Mucosa of descending colon (tissue), 3 donors: ENCODE data around the gene ZNRD2. TPM values are rescaled to one million over a fixed set of nuclear protein-coding genes. Genes with fewer than 3 reads are reported as not detected.

Experiments used
- ATAC-seq: fragments of 200-7000 bp; cut with Tn5 transposase; one replicate; pipeline ENCODE4 v1.9.1; 2020; ENCODE audit warnings: mild to moderate bottlenecking, moderate library complexity
- DNase-seq, 3 donors: peaks; one replicate each; pipeline ENCODE4 v3.0.0-alpha.2; 2020
- H3K36me3 ChIP-seq: fragments of 200-600 bp; one replicate; pipeline ENCODE4 v1.8.0; 2021; ENCODE audit warnings: low read depth, mild to moderate bottlenecking
- H3K4me1 ChIP-seq: fragments of 200-600 bp; one replicate; pipeline ENCODE4 v1.8.0; 2021; ENCODE audit warnings: low read depth, mild to moderate bottlenecking
- H3K4me3 ChIP-seq: fragments of 200-600 bp; one replicate; pipeline ENCODE4 v1.8.0; 2021; ENCODE audit warnings: mild to moderate bottlenecking
- H3K9me3 ChIP-seq: fragments of 200-600 bp; one replicate; pipeline ENCODE4 v1.8.0; 2021; ENCODE audit warnings: mild to moderate bottlenecking
- intact Hi-C, 2 donors: fragments of 100-400 bp; cut with DNase I in 1 of 2; cut with micrococcal nuclease in 1 of 2; formaldehyde crosslinking; loops; one replicate each; pipeline versions ENCODE4 v1.11.0 to v1.11.1; 2022; cut with DNase I, micrococcal nuclease
- total RNA-seq, 3 donors: library from RNA; stranded (reverse); fragmentation: NEBNext Ultra II Directional in 2 of 3; extraction: Animal tissue kit (Norgen Biotek cat#: 25700) in 2 of 3; gene quantifications; one replicate each; pipeline versions ENCODE4 v1.2.1 to v1.2.4, GENCODE V29; 2021 to 2023
- TF ChIP-seq, protein P1 (sequence below): fragments of 200-600 bp; IDR thresholded peaks from one replicate; pipeline ENCODE4 v1.8.0; 2022; ENCODE audit warnings: antibody characterized with exemption, mild to moderate bottlenecking
- donor health status: DM: no; HTN: no; CAD: no; lungs with moderate emphysema.
- donor health status: DM: no; HTN: no; CAD: no.
- donor health status: DM: no; HTN: yes; CAD: no.

Gene ZNRD2
- total RNA-seq, 3 donors from 2014 or later = 20.9 to 24.6 (median 21.0) TPM

DNA sequence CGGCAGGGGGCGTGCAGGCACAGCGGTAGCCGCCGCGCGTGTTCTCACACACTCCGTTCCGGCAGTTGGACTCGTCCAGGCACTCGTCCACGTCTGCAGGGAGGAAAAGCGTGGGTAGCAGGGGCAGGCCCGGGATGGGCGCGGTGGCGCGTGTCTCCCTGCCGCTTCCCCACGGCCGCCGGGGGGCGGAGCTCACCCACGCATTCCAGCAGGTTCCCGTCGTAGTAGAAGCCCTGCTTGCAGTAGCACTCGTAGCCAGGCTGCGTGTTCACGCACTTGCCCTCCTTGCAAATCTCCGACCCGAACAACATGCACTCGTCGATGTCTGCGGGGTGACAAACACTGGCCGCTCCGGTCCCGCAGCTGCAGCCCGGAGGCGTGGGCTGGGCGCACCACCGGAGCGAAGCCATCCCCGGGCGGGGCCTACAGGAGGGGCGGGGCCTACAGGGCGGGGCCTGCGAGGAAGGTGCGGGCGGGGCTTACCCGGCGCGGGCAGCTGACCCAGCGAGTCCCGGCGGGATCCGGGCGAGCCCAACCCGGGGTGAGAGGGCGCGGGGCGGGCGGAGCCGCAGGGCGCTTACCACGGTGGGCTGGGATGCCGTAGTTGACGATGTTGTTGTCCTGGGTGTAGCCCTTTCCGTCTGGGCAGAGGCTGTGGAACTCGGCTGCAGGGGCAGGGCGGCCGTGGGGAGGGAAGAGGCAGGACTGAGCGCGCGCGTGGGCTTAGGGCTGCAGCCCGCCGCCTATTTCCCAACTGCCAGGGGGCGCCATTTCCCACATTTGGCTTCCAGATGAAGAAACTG lies 29.8 kb upstream of the ZNRD2 start:
- intact Hi-C loops = no loop called here
- no peaks in the 10 kb centered on the region for H3K36me3 ChIP-seq
- TF ChIP-seq, protein P1, sequence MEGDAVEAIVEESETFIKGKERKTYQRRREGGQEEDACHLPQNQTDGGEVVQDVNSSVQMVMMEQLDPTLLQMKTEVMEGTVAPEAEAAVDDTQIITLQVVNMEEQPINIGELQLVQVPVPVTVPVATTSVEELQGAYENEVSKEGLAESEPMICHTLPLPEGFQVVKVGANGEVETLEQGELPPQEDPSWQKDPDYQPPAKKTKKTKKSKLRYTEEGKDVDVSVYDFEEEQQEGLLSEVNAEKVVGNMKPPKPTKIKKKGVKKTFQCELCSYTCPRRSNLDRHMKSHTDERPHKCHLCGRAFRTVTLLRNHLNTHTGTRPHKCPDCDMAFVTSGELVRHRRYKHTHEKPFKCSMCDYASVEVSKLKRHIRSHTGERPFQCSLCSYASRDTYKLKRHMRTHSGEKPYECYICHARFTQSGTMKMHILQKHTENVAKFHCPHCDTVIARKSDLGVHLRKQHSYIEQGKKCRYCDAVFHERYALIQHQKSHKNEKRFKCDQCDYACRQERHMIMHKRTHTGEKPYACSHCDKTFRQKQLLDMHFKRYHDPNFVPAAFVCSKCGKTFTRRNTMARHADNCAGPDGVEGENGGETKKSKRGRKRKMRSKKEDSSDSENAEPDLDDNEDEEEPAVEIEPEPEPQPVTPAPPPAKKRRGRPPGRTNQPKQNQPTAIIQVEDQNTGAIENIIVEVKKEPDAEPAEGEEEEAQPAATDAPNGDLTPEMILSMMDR = peak; percentile 42
- ATAC-seq (peak; percentile 93), DNase-seq (peak; percentile 96 to 97 (median 96))
- H3K4me3 ChIP-seq = peak overlapping the region; percentile 30
- H3K4me1 ChIP-seq = peaks cover 17% of the 10 kb centered on the region
- no peaks in the 10 kb centered on the region for H3K9me3 ChIP-seq

DNA sequence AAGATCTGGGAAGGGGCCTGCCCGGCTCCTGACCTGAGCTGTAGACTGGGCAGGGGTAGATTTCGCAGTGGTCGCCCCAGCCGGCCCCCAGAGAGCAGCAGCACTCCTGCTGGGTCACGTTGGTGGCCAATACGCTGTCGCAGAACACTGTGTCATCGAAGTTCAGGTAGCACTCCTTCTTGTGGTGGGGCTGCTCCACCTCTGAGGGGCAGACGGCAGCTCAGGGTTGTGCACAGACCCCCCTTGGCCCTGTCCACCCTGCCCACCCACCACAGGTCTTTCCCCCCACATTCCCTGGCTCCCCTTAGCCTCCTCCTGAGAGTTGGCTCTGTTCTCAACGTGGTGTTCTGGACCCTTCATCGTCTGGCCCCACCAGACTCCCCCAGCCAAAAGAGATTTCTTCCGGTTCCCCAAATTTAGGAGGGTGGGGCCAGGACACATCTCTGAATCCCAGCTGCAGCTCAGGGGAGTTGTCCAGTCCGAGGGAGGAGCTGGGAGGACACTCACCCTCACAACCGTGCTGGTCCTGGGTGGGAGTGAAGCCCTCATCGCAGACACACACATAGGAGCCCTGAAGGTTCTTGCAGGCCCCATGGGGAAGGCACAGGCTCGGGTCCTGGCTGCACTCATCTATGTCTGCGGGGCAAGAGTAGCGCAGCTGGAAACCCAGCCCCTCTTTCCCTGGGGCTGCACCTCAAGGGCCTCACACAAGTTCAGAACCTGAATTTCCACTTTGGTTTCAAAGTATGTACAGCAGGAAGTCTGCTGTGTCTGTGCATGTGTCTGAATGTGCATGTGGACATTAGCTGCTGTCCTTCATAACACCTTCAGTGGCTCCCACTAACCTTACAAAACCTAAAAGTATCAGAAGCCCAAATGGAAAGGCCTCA lies 28.9 kb upstream of the ZNRD2 start:
- Histone ChIP-seq H3K4me3 (no peak overlapping the region), H3K36me3 (no peaks in the 10 kb centered on the region), H3K4me1 (peaks cover 21% of the 10 kb centered on the region), H3K9me3 (no peaks in the 10 kb centered on the region)
- TF ChIP-seq, protein P1 = no peak
- DNase-seq = no peak
- ATAC-seq = no peak
- intact Hi-C loops = no loop called here

DNA sequence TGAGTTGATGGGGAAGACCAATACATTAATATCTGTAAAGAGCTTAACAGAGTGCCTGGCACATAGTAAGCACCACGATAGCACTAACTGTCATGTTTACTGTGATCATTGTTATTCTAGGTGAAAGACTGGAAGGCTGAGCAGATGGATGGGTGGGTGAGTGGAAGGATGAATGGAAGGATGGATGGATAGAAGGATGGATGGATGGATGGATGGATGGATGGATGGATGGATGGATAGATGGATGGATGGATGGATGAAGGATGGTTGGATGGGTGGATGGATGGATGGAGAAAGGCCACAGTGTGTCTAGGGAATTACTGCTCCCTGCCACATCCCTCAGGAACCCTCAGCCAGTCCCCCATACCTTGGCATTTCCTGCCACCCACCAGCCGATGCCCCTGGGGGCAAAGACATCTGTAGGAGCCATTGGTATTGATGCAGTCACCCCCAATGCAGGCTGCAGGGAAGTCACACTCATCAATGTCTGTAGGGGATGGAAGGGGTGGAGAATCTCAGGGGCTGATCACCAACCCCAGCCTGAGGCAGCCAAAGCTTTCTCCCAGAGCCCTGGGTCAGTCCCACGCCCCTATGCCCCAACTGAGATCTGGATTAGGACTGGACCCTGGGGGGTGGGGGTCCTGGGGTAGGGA lies 27.4 kb upstream of the ZNRD2 start:
- Histone ChIP-seq H3K9me3 (no peaks in the 10 kb centered on the region), H3K36me3 (no peaks in the 10 kb centered on the region), H3K4me3 (no peak overlapping the region), H3K4me1 (peaks cover 21% of the 10 kb centered on the region)
- intact Hi-C loops = no loop called here
- DNase-seq (no peak), ATAC-seq (no peak)
- TF ChIP-seq, protein P1 = no peak

DNA sequence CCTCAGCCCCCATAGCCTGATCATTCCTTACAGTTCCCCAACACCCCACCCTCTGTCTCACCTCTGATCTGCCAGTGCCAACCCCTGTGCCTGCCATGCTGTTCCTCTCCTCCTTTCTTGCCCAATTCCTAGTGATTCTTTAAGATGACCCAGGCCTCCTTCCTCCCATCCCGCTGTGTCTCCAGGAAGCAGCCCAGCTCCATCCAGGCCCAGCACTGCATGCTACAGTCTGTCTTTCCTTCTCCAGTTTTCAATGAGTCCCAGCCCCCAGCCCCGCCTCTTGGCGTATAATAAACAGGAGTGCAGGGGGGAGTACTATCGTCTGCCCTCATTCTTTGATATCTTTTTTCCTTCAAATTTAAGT lies 24.4 kb upstream of the ZNRD2 start:
- Histone ChIP-seq H3K9me3 (no peaks in the 10 kb centered on the region), H3K4me1 (peaks cover 12% of the 10 kb centered on the region), H3K4me3 (peak overlapping the region; percentile 22), H3K36me3 (no peaks in the 10 kb centered on the region)
- DNase-seq = peak in 2 of 3 donors; percentile 53 to 60
- peak; percentile 17 for ATAC-seq
- intact Hi-C loops = no loop called here
- TF ChIP-seq, protein P1 = no peak

DNA sequence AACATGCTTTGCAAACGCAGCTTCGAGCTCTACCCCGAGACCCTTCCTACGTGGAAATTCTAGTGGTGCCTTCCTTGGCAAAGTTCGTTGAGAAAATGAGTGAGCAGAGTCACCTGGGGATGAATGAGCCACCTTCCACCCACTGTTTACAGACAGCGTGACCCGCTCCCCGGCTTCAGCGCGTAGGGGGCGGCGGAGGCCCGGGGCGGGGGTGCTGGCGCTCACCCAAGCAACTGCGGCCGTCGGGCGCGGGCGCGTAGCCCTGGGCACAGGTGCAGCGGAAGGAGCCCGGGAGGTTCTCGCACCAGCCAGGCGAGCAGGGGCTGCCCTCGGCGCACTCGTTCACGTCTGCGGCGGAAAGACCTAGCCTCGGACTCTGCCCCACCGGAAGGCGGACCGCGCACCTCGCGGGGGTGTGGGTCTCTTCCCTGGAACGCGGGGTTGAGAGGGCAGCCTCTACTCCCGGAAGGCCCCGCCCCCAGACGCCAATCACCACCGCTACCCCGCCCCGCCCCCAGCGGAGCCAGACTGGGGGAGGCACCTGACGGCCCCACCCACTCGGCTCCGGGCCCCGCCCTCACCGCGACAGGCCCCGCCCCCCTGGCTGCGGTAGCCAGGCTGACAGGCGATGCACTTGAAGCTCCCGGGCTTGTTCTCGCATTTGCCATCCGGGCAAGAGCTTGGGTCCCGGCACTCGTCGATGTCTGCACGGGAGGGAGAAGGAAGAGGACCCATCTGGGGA lies 23.9 kb upstream of the ZNRD2 start:
- H3K4me3 ChIP-seq = peak overlapping the region; percentile 22
- peaks cover 11% of the 10 kb centered on the region for H3K4me1 ChIP-seq
- H3K36me3 ChIP-seq = no peaks in the 10 kb centered on the region
- intact Hi-C loops = no loop called here
- TF ChIP-seq, protein P1 = no peak
- DNase-seq (peak; percentile 98 to 99 (median 99)), ATAC-seq (peak; percentile 92)
- H3K9me3 ChIP-seq = no peaks in the 10 kb centered on the region
